Stimulated activated CD4-positive, alpha-beta T cell treated with anti-CD3 and anti-CD28 coated beads, Interleukin-15, amount 100 ng/mL, for 1 hour (primary cell): ENCODE measurements around the gene ASB12.

Experiments used
- DNase-seq, 2 donors: peaks; one replicate each; pipeline ENCODE4 v3.0.0-alpha.2; 2020; ENCODE audit warnings: low read depth in 1 of 2, low spot score in 1 of 2

The ASB12 gene

GRCh38 chrX:64187762-64188150 lies 42.7 kb downstream of the ASB12 start:
- no peak for DNase-seq

GRCh38 chrX:64186974-64187761 lies 43.2 kb downstream of the ASB12 start:
- DNase-seq, result no peak

GRCh38 chrX:64184396-64184795 lies 46.0 kb downstream of the ASB12 start:
- DNase-seq, result no peak

- no peak for DNase-seq
Measured at GRCh38 chrX:64182208-64182607, 48.2 kb downstream of the ASB12 start.

GRCh38 chrX:64176876-64177275 lies 53.5 kb downstream of the ASB12 start:
- DNase-seq, result no peak
